HG03025 (cell line): ENCODE data around the gene LSS.

ENCODE experiments used
- ATAC-seq: cut with Tn5 transposase; IDR thresholded peaks from one replicate; pipeline ENCODE4 v1.9.1; 2021; ENCODE audit warnings: mild to moderate bottlenecking, moderate library complexity; ENCODE audit not compliant: unreplicated experiment, low FRiP score

Gene LSS

GRCh38 chr21:46219591-46220239 lies 8.9 kb downstream of the LSS start:
- no peak for ATAC-seq

DNA sequence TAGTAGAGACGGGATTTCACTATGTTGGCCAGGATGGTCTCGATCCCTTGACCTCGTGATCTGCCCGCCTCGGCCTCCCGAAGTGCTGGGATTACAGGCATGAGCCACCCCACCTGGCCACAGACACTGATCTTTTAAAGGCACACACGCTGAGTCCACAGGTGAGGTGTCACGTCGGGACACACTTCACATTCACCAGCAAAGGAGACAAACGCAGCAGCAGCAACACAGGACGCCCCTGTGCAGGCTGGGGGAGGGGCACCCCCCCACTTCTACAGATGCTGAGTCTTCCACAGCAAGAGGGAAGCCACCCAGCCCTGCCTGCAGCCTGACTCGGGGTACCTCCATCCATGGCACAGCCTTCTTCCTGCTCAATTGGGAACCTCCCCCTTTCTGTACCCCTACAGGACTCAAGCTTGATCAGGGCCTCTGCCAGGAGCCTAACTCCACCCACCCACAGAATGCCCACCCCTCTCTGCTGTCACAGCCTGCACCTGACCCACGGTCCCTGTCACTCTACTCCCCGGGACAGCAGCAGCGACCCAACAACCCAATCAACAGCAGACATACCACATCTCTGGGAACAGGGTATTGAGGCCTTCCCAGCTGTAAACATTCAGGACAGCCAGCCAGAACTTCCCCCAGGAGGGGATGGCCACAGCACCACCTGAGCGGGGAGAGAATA lies 9.5 kb downstream of the LSS start:
- ATAC-seq = no peak

- no peak for ATAC-seq
Measured at GRCh38 chr21:46217511-46218196, 10.9 kb downstream of the LSS start.

DNA sequence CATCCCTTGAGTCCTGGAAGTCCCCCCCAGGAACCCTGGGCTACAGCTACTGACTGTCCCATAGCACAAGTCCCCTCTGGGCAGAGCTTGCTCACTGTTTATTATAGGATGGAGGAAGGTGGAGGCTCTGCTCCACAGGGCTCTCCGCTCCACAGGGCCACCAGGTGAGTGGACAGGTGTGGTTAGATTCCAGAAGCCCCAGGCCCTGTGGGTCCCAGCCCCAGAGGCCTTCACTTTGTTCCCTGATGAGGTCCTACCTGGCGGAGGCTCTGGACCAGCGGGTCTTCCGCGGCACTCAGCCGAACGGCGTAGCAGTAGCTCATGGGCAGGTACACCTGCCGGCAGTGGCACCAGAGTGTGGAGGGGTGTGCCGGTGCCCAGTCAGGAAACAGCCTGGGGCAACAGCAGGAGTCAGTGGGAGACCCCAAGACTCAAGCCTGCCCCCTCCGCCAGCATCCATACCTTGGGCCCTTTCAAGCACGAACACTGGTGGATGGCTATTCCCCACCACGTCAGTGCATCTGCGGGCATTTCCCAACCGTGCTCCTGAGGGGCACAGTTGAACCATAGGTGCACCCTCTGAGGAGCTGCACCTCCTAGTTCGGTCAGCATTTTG lies 12.3 kb downstream of the LSS start:
- ATAC-seq = no peak

GRCh38 chr21:46215436-46216131 lies 13.0 kb downstream of the LSS start:
- ATAC-seq = no peak

- no peak for ATAC-seq
Measured at GRCh38 chr21:46214478-46215340, 13.9 kb downstream of the LSS start.

GRCh38 chr21:46213620-46214286 lies 14.8 kb downstream of the LSS start:
- no peak for ATAC-seq

DNA sequence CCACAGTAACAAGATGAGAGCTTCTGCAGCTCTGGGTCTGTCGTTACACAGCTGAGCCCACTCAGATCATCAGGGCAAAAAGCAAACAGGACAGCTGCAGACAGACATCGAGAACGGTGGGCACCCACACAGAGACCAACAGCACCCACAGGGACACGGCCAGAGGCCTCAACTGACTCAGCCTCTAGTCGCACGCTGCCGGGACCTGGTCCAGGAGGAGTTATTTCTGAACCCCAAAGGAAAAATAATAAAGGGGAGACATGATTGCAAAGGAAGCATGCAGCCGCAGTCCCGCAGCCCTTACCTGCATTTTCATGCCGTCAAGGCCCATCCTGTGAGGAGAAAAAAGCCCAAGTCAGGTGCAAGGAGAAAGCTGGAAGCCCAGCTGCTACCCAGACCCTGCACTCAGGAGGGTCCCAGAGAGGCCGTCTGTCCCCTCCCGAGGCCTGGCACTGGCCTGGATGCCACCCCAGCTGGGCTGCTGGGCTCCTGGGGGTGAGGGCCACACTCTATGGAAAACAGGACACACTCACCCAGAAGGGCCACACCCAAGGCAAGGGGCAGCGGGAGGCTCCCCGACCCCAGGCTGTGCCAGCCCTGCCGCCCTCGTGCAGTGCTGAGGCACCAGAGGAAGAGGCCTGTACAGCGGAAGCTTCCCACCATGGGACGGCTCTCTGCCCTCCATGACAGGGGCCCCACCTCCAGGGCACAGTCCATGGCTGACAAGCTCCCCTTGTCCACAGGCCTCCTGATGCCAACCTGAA lies 15.7 kb downstream of the LSS start:
- ATAC-seq = no peak

DNA sequence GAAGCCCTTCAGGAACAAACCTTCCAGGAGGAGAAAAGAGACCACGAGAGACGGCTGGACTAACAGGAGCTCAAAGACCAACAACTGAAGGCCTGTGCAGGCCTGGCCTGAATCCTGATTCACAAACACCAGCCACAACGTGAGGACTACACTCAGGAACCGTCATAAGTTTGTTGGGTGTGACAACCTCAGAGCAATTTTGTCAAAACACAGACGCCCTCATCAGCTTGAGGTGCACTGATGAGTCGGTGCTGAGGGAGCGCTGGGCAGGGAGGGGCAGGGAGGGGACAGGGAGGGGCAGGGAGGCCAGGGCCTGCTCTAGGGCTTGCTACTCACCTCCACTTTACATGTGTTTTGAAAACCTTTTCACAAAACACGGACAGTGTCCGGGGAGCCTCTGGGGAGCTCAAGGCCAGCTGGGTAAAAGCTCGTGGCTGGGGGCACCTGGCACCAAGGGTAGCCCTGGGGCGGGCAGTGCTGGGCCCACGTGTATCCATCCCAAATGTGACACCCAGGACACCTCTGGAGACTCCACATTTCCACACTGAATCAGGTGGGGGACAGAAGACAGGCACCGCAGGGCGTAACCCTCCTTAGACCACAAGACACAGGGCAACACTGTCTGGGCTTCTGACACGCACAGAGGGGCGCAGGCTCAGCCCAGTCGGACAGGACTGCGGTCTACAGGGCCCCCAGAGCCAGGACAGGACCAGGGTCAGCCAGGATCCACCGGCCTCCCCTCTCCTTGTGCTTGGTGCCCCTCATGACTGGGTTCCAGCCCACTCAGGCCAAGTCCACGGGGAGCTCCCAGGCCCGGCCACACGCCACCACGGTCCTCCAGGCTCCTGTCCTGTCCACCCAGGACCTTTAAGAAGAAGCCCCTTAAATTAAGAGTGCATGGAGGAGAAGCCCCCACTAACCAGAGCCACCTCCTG lies 16.5 kb downstream of the LSS start:
- ATAC-seq = no peak

DNA sequence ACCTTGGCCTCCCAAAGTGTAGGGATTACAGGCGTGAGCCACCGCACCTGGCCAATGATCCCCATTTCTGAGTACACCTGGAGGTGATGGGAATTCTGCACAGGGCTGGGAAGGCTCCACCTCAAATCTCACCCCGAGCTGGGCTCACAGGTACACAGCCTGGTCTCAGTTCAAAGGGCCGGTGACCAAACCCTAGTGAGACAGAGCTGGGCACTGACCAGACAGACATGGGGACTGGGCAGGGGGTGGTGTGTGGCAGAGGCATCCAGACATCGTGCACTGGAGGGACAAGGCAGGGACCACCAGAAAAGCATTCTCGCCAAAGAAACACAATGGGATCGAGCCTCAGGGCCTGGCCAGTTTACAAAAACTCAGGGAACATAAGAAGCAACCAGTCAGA lies 17.2 kb downstream of the LSS start:
- no peak for ATAC-seq

GRCh38 chr21:46210378-46211136 lies 18.0 kb downstream of the LSS start:
- ATAC-seq = no peak

- ATAC-seq = no peak
Measured at GRCh38 chr21:46208761-46209721, 19.5 kb downstream of the LSS start.

DNA sequence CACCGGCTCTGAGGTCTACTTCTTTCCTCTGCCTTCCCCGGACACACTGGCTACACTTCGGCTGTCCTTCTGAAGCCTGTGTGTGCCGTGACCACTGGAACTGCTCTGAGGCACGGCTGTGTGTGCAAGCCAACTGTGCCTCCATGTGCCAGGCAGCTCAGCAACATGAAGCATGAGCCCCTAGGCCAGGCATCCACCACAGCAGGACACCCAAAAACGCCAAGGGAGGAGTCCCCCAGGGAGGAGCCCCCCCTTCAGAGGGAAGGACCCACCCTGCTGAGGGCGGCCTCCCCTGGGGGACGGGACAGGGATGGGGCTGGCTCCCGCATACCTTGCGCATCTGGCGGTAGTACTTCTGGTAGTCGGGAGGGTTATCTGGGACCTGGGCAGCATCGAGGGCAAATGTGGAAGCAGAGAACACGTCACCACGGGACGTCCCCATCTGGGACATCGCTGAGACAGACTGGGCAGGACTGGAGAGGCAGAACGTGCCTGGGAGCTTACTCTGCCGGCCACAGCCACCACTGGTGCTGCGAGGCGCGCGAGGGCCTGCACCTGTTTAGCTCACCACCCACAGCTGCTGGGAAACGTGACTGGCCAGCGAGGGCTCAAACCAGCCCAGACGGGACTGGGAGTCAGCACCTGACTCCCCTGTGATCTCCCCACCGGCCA lies 20.5 kb downstream of the LSS start:
- ATAC-seq = no peak

DNA sequence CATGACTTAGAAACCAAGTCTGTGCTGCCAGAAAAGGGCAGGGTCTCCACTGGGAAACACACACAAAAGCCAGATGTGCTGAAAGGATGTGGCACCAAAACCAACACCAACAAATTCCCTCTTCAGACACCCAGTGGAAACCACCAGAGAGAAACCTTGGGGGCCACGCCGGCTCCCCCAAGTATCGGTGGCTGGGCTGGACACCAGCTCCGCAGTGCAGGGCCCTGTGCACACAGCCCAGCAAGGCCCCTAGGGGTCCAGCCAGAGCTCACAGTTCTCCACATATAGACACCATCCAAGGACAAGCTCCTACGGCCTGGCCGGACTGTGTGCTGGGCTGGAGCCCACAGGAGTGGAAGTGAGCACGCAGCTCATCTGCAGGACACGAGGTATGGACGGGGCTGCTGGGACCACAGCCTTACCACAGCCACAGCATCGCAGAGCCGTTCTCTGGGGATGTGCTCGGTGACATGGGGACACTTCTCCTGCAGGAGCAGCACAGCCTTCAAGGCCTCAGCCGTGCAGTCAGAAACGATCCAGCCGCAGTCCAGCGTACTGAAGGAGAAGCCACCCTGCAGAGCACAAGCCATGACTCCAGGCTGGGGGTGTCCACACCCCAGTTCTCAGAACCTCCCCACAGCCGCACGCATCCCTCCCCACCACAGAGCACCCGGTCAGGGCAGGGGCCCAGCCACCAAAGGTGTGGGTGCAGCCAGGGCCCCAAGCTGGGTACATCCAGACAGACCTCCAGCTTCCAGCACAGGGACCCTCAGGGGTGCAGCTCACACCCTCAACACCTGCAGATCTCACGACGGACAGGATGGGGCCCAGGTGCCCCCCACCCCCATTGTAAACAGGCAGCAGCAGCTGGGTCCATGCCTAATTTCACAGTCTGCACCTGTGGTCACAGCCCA lies 21.3 kb downstream of the LSS start:
- no peak for ATAC-seq
